Nephron progenitor cell (in vitro differentiated cells): ENCODE measurements around the gene SEC14L1.

Experiments
- DNase-seq: peaks from one replicate; pipeline ENCODE4 v3.0.0; 2021
- H3K27ac Mint-ChIP-seq: 2 replicates; pipeline ENCODE4 v1.8.0; 2021; ENCODE audit warnings: mild to moderate bottlenecking, moderate library complexity, mixed read lengths
- H3K27me3 Mint-ChIP-seq: 2 replicates; pipeline ENCODE4 v1.8.0; 2021; ENCODE audit warnings: mild to moderate bottlenecking, low read depth, mixed read lengths; ENCODE audit not compliant: poor library complexity
- H3K36me3 Mint-ChIP-seq: 2 replicates; pipeline ENCODE4 v1.8.0; 2021; ENCODE audit warnings: low read depth, mixed read lengths
- H3K4me1 Mint-ChIP-seq: 2 replicates; pipeline ENCODE4 v1.8.0; 2021; ENCODE audit warnings: mixed read lengths
- H3K4me3 Mint-ChIP-seq: 2 replicates; pipeline ENCODE4 v1.8.0; 2021; ENCODE audit warnings: mild to moderate bottlenecking, moderate library complexity, mixed read lengths
- H3K9me3 Mint-ChIP-seq: 2 replicates; pipeline ENCODE4 v1.8.0; 2021; ENCODE audit warnings: mild to moderate bottlenecking, moderate library complexity, mixed read lengths
- TF ChIP-seq, protein P1 (sequence below): fragments of 200-600 bp; sonication (generic); IDR thresholded peaks from 2 replicates; pipeline ENCODE4 v1.5.0; 2021; ENCODE audit warnings: antibody characterized with exemption

Gene SEC14L1

DNA sequence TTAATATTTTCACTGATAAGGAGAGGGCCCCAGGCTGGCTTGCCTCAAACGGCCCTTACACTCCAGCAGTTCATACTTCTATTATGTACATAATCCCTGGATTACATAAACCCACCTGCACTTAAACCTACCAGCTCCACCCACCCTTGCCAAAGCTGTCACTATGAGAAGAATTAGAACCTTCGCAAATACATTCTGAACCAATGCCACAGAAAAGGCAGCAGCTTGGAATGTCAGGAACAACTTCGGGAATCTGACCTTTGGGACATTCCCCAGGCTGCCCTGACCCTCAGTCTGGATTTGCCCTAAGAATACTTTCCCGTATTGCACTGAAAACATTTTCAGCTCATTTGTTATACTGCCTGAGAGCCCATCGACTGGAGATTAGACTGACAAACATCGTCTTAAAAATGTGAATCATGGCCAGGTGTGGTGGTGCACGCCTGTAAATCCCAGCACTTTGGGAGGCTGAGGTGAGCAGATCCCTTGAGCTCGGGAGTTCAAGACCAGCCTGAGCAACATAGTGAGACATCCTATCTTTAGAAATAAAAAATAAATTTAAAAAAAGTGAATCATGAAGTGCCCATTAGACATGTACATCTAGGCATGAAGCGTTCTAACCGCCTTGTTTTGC, 21.0 kb upstream of the SEC14L1 start:
- Mint-ChIP-seq H3K36me3 (no peaks in the 10 kb centered on the region), H3K9me3 (no peaks in the 10 kb centered on the region), H3K4me3 (no peak overlapping the region), H3K4me1 (peaks cover 64% of the 10 kb centered on the region), H3K27me3 (peaks cover 11% of the 10 kb centered on the region), H3K27ac (no peak overlapping the region)
- no peak for DNase-seq
- TF ChIP-seq, protein P1, sequence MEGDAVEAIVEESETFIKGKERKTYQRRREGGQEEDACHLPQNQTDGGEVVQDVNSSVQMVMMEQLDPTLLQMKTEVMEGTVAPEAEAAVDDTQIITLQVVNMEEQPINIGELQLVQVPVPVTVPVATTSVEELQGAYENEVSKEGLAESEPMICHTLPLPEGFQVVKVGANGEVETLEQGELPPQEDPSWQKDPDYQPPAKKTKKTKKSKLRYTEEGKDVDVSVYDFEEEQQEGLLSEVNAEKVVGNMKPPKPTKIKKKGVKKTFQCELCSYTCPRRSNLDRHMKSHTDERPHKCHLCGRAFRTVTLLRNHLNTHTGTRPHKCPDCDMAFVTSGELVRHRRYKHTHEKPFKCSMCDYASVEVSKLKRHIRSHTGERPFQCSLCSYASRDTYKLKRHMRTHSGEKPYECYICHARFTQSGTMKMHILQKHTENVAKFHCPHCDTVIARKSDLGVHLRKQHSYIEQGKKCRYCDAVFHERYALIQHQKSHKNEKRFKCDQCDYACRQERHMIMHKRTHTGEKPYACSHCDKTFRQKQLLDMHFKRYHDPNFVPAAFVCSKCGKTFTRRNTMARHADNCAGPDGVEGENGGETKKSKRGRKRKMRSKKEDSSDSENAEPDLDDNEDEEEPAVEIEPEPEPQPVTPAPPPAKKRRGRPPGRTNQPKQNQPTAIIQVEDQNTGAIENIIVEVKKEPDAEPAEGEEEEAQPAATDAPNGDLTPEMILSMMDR = no peak

DNA sequence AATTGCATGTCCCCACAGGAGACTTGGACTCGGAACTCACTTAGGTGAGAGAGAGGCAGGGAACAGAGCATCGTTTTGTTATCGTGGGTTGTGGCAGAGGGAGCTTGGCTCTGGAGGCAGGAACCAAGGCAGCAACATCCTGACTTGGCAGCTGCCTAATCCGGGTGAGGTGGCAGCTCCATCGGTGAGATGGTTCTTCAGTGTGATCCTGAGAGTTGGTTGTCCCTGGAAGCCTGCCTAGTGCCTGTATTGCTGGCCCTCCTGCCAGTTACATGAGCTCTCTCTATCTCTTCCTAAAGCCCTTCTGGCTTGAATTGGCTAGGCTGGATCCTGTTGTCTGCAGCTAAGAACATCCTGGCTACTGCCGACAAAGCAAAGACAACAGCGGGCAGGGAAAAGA, 19.9 kb upstream of the SEC14L1 start:
- Mint-ChIP-seq H3K4me3 (no peak overlapping the region), H3K4me1 (peaks cover 69% of the 10 kb centered on the region), H3K27ac (no peak overlapping the region), H3K9me3 (no peaks in the 10 kb centered on the region), H3K27me3 (peaks cover 10% of the 10 kb centered on the region), H3K36me3 (no peaks in the 10 kb centered on the region)
- DNase-seq = no peak
- TF ChIP-seq, protein P1 = no peak

DNA sequence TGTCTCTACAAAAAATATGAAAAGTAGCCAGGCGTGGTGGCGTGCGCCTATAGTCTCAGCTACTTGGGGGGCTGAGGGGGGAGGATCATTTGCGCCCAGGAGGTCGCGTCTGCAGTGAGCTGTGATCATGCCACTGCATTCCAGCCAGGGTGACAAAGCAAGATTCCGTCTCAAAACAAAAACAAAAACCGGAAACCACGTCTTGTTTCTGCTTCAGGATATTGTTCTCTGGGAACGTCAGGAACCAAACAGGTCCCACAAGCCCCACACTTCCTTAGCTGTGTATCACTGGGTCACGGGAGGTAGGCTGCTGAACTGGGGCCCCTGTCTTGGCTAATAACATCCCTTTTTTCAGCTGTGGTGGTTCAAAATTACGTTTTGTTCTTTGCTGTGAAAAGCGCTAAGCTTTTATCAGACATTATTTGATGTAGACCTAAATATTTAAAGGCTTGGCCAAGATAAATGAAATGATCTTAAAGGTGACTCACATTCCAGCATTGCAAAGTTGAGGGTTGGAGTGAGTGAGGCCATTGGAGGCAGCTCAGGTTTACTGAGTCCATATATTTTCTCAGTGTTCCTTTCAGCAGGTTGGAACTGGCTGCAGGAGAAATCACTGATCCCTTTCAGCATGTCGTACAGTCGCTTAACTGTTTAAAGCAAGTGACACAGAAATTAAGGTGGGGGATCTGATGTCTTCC, 16.4 kb upstream of the SEC14L1 start:
- Mint-ChIP-seq H3K27me3 (peaks cover 6% of the 10 kb centered on the region), H3K36me3 (no peaks in the 10 kb centered on the region), H3K9me3 (no peaks in the 10 kb centered on the region), H3K27ac (peak overlapping the region; percentile 93), H3K4me3 (no peak overlapping the region), H3K4me1 (peaks cover 74% of the 10 kb centered on the region)
- TF ChIP-seq, protein P1 = no peak
- DNase-seq = no peak

DNA sequence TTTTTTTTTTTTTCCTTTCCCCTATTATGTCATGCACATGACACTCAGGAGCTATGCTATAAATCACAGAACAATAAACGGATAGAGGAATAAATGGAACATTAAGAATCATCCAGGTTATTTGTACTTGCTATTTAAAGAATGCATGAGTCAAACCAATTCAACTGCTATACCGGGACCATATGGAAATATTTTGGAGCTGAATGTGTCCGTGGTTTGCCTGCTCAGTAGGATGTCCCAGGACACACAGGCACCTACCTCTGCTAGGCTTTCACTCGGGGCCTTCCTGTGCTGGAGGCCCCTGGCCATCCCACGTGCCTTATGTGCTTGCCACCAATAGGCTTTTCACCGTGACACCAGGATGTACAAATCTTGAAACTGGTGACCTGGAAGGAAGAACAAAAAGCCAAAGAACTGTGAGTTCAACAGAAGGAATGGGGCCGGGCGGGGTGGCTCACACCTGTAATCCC, 15.3 kb upstream of the SEC14L1 start:
- peaks cover 75% of the 10 kb centered on the region for H3K4me1 Mint-ChIP-seq
- H3K36me3 Mint-ChIP-seq = no peaks in the 10 kb centered on the region
- peak overlapping the region; percentile 32 for H3K27ac Mint-ChIP-seq
- TF ChIP-seq, protein P1 = no peak
- no peaks in the 10 kb centered on the region for H3K9me3 Mint-ChIP-seq
- no peak overlapping the region for H3K4me3 Mint-ChIP-seq
- DNase-seq = no peak
- H3K27me3 Mint-ChIP-seq = peaks cover 6% of the 10 kb centered on the region

DNA sequence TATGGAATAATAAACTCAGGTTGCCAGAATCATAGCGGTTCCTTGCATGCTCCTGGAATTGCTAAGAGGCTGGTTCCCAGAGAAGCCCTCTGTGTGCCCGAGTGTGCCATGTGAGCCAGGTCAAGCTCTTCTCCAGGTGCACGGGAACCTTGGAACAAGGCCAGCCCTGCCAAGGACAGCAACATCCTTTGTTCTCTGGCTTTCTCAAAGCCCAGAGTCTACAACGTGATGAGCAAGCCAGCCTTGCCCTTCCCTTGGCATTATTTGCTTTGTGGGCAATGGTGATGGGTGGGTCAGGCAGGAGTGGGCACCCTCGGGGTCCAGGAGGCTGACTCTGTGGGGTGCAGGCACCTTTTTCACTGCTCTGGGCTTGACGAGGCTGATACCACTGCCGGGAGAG, 14.2 kb upstream of the SEC14L1 start:
- no peaks in the 10 kb centered on the region for H3K36me3 Mint-ChIP-seq
- no peak overlapping the region for H3K4me3 Mint-ChIP-seq
- TF ChIP-seq, protein P1 = no peak
- no peak for DNase-seq
- H3K9me3 Mint-ChIP-seq = no peaks in the 10 kb centered on the region
- H3K27ac Mint-ChIP-seq = no peak overlapping the region
- peaks cover 6% of the 10 kb centered on the region for H3K27me3 Mint-ChIP-seq
- peaks cover 78% of the 10 kb centered on the region for H3K4me1 Mint-ChIP-seq
